Brain pericyte (primary cell): ENCODE data around the gene KNDC1.

Source experiments
- DNase-seq: peaks from one replicate; pipeline ENCODE4 v3.0.0-alpha.2; 2012; ENCODE audit warnings: low read depth, low spot score

The KNDC1 gene

GRCh38 chr10:133177380-133178157 is 17.6 kb downstream of the KNDC1 start:
- no peak for DNase-seq

DNA sequence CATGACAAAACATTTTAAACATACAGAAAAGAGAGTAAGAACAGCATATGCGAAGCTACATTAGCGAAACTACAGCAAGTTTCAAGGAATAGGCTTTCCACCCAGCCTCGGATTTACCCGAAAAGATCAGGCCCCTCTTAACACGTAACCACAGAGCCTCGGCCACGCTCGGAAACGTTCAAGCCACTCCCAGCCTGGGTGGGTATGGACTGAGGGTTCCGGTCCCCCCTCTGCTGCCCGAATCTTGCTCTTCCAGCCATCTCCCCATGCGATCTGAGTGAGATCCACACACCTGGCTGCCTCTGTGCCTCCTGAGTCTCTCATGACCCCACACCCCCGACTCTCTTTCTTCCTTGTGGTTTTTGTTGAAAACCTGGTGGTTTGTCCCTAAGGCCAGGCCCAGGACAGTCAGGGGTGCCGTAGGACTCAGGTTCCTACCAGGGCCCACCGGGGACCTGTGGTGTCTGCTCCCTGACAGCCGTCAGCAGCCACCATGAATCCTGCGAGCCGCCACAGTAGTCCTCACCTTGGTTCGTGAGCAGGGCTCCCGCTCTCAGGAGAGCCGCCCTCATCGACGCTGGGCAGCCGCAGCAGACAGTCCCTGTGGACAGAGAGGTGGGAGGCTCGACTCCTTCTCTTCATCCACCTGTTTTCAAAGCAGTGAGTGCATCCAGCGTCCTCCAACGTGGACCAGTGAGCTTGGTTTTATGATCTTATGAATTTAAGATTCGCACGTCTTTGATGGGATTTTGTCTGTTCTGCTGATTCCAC is 18.5 kb downstream of the KNDC1 start:
- no peak for DNase-seq

- no peak for DNase-seq
These were observed 19.1 kb downstream of the KNDC1 start for GRCh38 chr10:133179128-133179520.

GRCh38 chr10:133179651-133180050 is 19.6 kb downstream of the KNDC1 start:
- no peak for DNase-seq

DNA sequence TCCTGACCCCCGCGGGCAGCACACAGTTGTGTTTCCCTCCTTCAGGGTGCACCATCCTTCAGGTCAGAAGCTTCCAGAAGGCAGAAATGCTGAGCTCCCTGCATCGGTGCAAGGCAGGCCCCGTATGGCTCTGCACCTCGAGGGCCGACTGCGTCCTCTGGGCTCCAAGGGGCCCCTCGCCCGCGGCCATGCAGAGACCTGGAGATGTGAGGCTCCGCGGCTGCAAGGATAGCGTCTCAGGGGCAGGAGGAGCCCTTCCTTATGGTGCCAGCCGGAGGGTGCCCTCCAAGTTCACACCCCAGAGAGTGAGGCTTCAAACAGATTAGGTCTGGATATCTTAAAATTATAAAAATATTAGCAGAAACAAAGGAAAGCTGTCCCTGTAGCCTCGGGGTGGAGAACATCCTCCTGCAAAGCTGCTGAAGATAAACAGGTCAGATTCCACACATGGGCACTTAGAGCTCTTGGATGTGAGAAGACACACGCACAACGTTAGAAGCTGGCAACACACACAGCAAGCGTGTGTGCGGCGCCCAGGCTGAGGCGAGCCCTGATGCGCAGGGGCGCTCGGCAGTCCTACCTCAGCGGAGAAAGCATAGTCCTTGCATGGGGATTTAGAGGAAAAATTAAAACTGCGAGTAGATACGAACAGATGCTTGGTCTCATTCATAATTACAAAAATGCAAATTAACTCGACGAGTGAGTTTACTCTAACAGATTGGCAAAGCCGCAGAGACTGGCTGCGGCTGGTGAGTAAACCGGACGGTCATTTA is 20.4 kb downstream of the KNDC1 start:
- no peak for DNase-seq

GRCh38 chr10:133180965-133181639 is 21.1 kb downstream of the KNDC1 start:
- no peak for DNase-seq

DNA sequence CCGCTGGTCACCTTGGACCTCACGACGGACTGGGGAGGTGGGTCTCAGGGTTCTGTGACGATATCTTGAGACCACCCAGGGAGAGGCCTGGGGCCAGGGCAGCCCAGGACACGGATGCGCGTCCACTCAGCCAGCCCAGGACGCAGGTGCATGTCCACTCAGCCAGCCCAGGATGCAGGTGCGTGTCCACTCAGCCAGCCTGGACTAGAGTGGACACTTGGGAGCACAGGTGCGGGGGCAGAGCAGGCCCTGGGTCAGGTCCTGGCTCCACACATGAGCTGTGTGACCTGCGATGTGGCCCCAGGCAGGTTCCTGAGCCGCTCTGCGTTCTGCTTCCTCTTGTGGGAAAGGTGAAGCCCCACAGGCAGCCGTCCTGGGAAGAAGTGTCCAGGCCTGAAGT is 22.2 kb downstream of the KNDC1 start:
- no peak for DNase-seq

DNA sequence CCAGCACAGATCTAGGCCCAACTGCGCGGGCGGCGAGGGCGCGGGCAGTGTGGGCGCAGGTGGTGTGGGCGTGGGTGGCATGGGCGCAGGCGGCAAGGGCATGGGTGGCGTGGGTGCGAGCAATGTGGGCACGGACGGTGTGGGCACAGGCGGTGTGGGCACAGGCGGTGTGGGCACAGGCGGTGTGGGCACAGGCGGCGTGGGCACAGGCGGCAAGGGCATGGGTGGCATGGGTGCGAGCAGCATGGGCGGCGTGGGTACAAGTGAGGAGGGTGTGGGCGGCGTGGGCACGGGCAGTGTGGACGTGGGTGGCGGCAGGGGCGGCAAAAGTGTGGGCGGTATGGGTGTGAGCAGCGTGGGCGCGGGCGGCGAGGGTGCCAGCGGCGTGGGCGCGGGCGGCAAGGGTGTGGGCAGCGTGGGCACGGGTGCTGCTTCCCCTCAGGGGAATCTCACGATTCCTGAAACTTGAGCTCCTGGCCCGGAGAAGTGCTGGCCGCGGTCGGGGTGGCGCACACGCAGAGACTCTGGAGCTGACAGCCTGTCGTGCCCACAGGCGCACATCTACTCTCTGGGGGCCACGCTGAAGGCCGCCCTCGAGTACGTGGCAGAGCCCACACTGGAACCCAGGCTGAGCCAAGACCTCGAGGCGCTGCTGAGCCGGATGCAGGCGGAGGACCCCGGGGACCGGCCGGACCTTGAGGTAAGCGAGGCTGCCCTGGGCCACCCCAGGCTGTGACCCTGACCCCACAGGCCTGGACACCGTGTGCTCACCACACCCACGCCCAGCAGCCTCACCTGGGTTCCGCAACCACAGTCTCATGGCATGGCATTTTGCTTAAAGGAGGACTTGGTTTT is 23.0 kb downstream of the KNDC1 start:
- no peak for DNase-seq

GRCh38 chr10:133183646-133184378 is 23.8 kb downstream of the KNDC1 start:
- DNase-seq: no peak

DNA sequence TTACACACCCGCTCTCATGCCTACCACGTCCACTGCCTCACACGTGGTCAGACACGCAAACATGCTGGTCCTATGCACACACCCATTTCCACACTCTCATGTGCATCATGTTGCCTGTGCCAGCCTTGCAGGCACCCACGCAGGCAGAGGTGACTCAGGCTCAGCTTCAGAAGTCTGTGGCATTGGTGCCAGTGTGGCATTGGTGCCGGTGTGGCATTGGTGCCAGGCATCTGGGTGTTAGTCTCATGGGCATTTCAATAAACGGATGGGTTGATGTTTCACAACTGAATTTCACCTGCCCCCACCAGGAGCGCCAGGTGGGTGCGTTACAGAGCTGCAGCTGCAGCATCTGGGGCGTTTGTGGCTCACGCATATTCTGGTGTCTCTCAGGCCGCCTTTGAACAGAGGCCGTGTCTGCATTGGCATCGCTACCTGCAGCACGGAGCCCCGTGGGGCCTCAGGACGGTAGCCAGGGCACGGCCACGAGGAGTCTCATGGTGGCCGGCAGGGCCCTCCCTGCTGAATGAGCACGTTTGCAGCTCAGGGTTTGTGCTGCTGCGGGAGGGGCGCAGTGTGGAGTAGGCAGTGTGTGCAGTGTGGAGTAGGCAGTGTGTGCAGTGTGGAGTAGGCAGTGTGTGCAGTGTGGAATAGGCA is 24.7 kb downstream of the KNDC1 start:
- no peak for DNase-seq

- no peak for DNase-seq
These were observed 25.4 kb downstream of the KNDC1 start for GRCh38 chr10:133185421-133185820.

GRCh38 chr10:133185916-133186315 is 25.9 kb downstream of the KNDC1 start:
- DNase-seq: no peak

GRCh38 chr10:133186416-133187090 is 26.5 kb downstream of the KNDC1 start:
- no peak for DNase-seq

- DNase-seq: no peak
These were observed 27.3 kb downstream of the KNDC1 start for GRCh38 chr10:133187091-133187905.

- DNase-seq: no peak
These were observed 28.1 kb downstream of the KNDC1 start for GRCh38 chr10:133187906-133188681.

DNA sequence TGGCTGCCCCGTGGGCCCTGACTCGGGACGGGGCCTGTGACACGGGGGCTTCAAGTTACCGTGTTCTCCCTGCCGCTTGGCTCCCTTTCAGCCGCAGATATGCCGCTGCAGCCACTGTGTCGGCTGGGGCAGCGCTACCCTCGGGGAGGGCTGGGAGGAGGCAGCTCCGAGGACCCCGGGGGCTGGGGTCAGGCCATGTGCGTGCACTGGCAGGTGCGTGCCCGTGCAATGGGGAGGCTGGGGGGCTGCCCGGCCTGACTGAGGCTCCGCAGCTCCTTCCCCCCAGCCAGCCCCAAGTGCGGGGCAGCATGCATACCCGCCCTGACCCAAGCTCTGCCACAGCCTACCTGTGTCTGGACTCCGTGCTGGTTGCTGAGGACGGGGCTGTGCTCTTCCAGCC is 29.2 kb downstream of the KNDC1 start:
- no peak for DNase-seq

- no peak for DNase-seq
These were observed 29.7 kb downstream of the KNDC1 start for GRCh38 chr10:133189726-133190125.
